Measurements from ENCODE around the gene IL5RA. TPM values are rescaled to one million over a fixed set of nuclear protein-coding genes. Genes with fewer than 3 reads are reported as not detected.
A peak's percentile ranks its signal among the peaks of the same experiment; 100 is the strongest.

The IL5RA gene
- total and polyA plus RNA-seq, 10 of the 15 experiments (the other 5 are each of a cell fraction or from before 2014, with no cell fraction given): 0.04 to 0.53 (median 0.14) TPM; not detected in 6

- TF ChIP-seq ZNF592 (IDR thresholded peaks at IDR 0.05) (no peak), CBX3 (IDR thresholded peaks at IDR 0.05; ENCODE audit: borderline replicate concordance, low read depth) (no peak), PAX5 (IDR thresholded peaks at IDR 0.05; ENCODE audit: borderline replicate concordance, low read depth, low read length) (no peak), DPF2 (IDR thresholded peaks at IDR 0.05) (no peak), MAX (IDR thresholded peaks at IDR 0.05; ENCODE audit: low read depth, low read length) (no peak), POU2F2 (IDR thresholded peaks at IDR 0.05; ENCODE audit: borderline replicate concordance, low read depth, low read length) (no peak), EED (IDR thresholded peaks at IDR 0.05; ENCODE audit: low read depth) (peak; percentile 26; the same call in 1 of the 2 replicates), ZBTB4 (CRISPR knock-in tag; IDR thresholded peaks at IDR 0.05) (no peak), HCFC1 (IDR thresholded peaks at IDR 0.05; ENCODE audit: low read length) (no peak), TCF7 (IDR thresholded peaks at IDR 0.05; ENCODE audit: borderline replicate concordance) (0 out of 2 replicates have a peak, but pooled peaks have one; percentile 14), ATF2 (IDR thresholded peaks at IDR 0.05; ENCODE audit: low read length) (peak; percentile 61; the same call in 1 of the 2 replicates), TCF3 (IDR thresholded peaks at IDR 0.05; ENCODE audit: borderline replicate concordance, insufficient read depth, low read depth, low read length) (no peak), NFYB (IDR thresholded peaks at IDR 0.05; ENCODE audit: insufficient read depth, low read depth, low read length) (no peak), ZBED1 (IDR thresholded peaks at IDR 0.05; ENCODE audit: borderline replicate concordance) (no peak), POLR2AphosphoS2 (IDR thresholded peaks at IDR 0.05; ENCODE audit: low read depth, low read length) (no peak), MEF2A (IDR thresholded peaks at IDR 0.05; ENCODE audit: insufficient read depth, low read depth, low read length) (no peak), SMAD1 (IDR thresholded peaks at IDR 0.05; ENCODE audit: low read depth, partially characterized antibody) (no peak), PKNOX1 (IDR thresholded peaks at IDR 0.05) (no peak), NFIC (IDR thresholded peaks at IDR 0.05; ENCODE audit: low read depth, low read length) (peak; percentile 70; the same call in 1 of the 2 replicates), STAT3 (IDR thresholded peaks at IDR 0.05; ENCODE audit: low read depth, low read length) (no peak), SREBF1 (IDR thresholded peaks at IDR 0.05; ENCODE audit: low read length) (no peak)
These were observed 35.5 kb downstream of the IL5RA start (continued) for GRCh38 chr3:3074551-3075257.

Measured in GM12878 (cell line).